GM18868 (cell line): ENCODE results near the gene LRMDA.

Experiments used
- ATAC-seq: cut with Tn5 transposase; IDR thresholded peaks from one replicate; pipeline ENCODE4 v1.9.1; 2021; ENCODE audit warnings: mild to moderate bottlenecking, moderate library complexity; ENCODE audit not compliant: unreplicated experiment

Gene LRMDA

DNA sequence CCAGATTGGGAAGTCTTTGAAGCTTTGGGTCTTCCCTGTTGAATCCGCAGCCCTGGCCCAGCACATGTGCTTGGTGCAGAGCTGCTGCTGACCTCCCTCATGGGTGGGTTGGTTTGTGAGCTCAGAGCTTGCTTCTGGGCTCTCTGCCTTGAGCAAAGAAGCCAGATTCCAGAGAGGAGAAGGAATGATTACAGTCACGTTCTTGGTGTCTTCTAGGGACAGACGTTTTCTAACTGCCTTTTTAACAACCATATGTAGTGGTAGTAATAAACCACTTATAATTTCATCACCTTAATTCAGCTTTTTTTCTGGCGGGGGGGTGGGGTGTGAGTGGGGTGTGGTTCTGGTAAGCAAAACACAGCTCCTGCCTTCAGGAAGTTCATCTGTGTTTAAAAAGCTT, 39.5 kb downstream of the LRMDA start:
- ATAC-seq: no peak

DNA sequence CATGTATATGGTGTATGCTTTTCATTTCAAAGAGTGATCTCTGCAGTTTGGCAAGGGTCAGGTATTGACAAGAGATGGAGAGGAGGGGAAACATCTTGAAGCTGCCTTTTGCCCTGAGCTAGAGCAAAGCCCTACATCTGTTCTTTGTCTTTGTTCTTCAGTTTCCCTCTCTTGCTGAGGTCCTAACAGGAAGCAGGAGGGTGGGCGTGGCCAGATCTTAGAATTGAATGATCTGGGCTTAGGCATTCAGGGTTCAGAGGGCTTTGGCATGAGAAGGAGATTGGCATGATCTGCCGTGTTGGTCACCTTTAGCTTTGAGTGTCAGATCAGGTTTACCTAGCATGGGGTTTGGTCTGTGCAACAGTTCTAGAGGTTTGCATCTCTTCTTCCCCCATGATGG, 41.3 kb downstream of the LRMDA start:
- no peak for ATAC-seq

DNA sequence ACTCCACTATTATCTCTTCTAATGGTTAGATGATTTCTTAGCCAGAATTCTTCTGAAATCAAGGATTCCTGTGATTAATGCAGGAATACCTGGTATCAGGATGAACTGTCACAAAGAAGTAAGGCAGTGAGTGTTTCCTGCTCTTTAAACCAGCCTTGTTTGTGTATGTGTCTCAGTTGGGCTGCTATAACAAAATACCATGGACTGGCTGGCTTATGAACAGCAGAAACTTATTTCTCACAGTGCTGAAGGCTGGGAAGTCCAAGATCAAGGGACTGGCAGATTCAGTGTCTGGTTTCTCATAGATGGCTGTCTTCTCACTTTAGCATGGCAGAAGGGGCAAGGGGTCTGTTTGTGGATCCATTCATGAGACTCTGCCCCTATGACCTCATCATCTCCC, 42.7 kb downstream of the LRMDA start:
- ATAC-seq: no peak

DNA sequence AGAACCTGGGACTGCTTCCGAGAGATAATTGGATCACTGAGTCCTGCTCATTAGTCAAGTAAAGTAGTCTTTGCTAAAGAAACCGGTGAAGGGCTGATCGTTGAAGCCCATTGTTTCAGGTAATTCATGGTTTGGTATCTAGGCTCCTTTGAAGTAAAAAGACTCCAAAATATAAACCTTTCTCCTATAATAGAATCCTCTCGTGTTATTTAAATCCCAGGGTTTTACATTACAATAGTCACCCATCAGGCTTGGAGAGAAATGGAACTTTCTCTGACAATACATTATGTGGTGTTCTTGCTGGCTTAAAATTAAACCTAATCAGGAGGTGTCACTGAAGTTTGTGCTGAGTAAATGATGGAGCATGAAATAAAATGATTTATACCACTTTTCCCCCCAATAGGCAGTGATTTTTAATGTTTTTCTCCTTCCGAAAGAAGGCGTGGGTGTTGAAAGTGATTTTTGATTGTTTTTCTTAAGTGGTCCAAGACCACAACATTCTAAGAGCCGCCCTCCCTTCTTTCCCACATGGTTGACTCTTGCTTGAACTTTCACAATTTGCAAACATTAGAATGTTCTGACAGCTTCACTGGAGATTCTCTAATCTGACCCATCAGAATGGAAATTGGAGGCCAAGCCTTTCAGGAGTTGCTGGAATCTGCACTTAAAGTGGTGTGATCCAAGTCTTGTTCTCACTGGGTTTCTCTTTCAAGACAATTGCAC, 44.2 kb downstream of the LRMDA start:
- ATAC-seq: no peak

DNA sequence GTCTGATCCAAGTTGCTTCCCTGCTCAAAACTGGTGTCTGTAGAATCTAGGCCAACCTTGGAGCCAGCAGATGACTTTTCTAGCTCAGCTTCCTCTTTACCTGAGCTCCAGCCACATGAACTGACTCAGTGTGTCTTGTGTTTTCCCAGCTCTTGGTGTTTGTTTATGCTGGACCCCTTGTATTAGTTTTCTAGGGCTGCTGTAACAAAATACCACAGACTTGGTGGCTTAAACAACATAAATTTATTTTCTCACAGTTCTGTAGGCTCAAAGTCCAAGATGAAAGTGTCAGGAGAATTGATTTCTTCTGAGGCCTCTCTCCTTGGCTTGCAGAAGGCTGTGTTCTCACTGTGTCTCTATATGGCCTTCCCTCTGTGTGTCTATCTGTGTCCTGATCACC, 45.1 kb downstream of the LRMDA start:
- no peak for ATAC-seq

DNA sequence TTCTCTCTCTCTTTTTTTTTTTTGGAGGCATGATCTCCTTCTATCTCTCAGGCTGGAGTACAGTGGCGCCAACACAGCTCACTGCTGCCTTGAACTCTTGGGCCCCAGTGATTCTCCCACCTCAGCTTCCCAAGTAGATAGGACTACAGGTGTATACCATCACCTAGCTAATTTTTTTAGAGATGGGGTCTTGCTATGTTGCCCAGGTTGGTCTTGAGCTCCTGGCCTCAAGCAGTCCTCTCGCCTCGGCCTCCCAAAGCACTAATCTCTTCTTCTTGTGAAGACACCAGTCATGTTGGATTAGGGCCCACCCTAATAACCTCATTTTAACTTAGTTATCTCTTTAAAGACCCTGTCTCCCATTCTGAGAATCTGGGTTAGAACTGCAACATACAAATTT, 45.6 kb downstream of the LRMDA start:
- ATAC-seq: no peak

DNA sequence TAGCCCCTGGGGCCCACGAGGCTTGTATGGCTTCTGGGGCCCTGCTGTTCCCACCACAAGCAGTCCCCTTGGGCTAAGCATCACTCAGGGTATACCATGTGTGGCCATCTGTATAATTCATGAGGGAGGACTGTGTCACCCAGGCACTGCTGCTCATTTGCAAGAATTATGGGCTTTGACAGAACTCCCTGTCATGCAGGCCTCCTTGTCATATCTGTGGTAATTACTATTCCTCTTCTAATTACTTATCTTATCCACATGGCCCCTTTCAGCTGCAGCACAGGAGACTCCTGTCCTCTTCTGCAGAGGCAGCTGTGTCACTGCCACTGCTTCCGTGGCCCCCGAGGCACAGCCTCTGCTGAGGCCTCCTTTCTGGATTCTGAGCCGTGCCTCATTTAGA, 46.3 kb downstream of the LRMDA start:
- ATAC-seq: no peak

DNA sequence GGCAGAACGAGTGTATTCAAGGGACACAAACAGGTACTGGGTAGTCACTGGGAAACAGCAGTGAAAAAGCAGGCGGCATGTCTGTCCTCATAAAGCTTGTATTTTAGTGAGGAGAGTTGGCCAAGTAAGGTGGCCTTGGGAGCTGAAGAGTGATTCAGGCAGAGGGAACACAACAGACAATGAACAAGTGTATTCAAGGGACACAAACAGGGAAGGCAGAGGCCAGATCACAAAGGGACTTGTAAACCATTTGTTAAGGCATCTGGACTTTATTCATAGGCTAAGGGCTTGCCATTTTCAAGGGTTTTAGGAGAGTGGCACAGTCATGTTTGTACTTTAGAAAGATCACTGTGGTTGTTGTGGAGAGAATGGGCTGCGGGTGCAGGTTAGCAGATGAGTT, 49.0 kb downstream of the LRMDA start:
- ATAC-seq: no peak

DNA sequence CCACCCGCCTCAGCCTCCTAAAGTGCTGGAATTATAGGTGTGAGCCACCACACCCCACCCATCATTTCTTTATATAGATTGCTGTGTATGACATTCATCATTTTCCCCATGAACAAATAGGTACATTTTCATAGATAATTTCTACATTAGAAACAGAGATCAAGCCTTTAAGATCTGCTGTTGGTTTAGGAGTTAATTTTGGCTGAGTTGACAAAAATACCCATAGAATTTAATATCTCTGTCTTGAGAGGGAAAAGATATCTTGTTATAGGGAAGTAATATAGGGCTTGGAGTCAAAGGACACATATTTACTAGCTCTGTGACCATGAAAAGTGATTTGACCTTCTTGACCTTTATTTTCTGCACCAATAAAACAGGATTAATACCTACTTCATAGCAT, 51.8 kb downstream of the LRMDA start:
- ATAC-seq: no peak

DNA sequence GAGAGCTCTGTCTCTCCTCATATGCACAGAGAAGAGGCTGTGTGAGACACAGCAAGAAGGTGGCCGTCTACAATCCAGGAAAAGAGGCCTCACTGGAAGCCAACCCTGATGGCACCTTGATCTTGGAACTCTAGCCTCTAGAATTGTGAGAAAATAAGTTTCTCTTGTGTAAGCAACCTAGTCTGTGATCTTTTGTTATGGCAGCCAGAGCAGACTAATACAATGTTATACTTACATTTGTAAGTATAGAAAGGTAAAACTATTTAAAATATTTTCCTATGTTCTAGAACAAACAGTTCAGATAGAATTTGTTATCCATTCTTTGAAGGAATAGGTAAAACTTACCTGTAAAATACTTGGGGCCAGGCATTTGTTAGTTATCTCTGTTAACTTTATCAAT, 53.3 kb downstream of the LRMDA start:
- ATAC-seq: no peak

DNA sequence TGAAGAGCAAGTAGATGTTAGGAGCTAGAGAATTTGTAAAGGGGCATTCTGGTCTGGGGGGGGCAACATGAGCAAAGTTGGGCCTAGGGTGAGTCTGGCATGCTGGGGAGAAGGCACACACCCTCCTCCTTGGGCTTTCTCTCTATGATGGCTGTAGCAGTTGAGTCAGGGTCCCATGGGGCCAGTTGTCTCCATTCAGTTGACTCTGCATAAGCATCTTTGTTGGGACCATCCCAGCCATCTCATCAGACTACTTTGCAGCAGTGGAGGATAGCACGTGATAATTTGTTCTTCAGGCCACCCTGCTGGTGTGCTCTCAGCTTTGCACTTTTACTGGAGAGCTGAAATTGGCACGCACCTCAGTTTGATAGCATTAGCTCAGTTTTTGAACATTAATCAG, 55.2 kb downstream of the LRMDA start:
- ATAC-seq: no peak

DNA sequence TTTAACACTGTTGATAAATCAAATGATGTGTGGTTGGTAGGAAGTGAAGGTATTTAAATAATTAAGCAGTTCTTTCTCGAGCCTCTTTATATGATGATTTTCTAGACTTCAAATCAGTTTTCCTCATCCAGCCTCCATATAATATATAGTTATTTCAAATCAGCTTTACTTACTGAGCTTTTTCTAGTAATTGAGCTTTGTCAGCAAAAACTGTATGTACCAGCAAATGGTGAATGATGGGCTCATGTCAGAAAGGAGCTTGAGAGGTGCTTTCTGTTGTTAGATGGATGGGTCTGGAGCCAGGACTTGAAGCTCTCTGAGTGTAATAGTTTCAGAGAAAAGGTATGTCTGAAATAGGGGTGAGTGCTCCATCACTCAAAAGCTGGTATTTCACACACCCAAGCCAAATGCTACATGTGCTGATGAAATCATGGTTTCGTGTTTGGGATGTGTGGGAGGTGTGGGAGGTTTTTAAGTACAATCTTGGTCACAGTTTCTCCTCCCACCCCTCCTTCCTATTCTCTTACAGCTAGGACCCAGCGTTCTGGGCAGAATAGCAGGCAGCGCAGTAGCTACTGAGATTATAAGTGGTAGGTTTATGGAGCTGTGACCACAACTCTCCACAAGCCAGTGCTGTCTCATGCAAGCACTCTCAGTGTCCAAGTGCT, 55.8 kb downstream of the LRMDA start:
- no peak for ATAC-seq

DNA sequence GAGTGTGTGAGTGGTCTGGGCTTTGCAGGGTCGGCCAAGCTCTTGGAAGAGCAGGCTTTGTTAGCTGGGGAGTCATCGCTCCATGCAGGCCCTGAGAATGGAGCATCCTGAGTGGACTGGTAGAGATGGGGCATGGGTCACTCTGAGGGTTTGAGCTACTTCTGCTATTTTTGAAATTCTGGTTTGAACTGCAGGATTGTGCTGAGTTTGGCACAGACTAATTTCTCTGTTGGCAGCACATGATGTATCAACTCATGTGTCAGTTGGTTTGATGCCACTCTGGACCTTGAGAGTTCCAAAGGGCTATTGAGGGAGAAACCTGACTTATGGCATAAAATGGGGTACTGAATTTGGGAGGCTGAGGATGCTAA, 56.3 kb downstream of the LRMDA start:
- no peak for ATAC-seq

DNA sequence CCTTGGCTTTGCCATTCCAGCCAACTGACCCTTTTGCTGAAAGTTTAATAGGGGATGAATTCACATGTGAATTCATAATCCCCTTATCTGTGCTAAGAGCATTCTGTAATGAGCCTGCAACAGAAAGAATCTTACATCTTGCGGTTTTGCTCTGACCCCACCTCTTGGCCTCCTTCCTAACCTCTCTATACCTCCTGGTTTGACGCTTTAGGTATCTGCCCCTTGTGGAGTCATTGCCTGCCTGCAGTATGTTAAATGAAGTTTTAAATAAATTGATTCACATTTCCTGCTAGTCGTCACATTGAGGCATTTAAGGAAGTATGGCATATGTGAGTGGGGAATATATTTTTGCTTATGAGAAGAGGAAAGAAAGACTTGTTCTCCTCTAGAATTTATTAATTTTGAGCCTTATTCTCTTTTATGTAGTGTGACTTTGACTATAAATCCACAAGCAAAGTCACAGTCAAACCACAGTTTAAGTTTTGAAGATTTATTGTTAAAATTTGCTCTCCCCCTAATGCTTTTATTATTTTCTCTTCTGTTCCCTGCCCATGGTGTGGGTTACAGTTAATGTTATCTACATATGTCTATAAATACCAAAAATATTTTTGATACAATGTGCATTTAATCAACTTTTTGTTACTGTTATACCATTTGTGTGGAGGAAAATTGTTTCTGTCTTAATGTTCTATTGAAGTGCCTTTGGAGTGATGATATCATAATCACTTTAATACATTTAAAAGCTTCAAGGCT, 60.9 kb downstream of the LRMDA start:
- no peak for ATAC-seq

DNA sequence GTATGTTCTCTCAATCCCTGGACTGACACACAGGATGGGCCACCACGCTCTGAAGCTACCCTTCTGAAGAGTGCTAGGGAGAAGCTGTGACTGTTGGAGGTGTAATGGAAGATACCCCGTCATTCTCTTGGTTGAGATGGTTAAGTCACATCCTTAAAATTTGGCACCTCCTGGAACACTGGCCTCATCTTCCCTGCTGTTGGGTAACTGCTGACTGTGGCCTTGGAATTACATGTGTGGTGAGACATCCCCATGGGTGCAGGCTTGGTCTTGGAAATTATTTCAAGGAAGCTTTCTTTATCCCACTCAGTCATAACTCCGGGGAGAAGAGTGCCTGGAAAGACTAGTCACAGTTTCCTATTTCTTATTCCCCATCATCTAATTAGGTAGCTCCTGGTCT, 62.0 kb downstream of the LRMDA start:
- no peak for ATAC-seq

DNA sequence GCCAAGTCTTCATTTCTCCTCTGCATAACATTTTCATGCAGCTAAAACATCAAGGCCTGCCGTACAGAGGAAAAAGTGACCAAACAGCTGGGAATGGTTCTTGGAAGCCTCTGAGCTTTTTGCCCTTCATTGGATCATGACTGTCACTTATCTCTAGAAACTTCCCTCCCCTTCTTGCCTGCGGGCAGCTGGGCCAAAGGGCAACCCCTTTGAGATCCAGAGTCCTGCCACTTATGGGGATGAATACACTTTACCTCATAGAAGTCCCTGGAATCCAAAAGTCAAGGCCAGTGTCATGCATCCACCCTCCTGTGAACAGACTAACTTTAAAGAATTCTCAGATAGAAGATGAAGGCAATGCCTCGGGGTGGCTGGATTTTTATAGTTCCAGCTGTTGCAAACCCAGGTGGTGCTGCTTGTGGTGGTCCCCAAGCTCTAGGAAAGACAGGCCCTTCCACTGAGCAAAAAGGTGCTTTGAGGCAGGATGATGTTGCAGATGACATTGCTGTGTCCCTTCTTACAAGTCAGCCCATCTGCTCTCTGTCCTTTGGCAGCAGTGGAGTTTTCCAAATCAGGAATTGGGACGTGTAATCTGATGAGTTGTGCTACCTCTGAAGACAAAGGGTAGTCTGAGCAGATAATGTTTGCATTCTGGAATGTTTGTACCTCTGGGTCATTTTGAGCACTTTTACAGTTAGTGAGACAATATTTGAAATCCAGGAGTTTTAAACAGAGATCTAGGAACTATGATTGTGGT, 64.2 kb downstream of the LRMDA start:
- no peak for ATAC-seq

DNA sequence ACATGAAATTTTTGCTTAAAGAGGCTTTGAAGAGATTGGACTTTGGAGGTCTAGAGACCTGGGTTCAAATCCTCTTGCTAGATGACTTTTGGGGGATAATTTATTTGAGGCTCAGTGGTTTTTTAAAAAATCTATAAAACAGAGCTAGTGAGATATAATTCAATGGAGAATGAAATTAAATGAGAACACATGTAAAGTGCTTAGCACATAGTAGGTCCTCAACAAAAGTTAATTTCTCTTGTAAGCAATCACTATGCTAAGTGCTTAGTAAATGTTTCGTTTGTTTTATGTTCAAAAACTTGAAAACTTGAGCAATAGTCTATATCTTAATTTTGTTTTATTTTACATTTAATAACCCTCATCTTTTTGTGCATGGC, 64.8 kb downstream of the LRMDA start:
- ATAC-seq: no peak

DNA sequence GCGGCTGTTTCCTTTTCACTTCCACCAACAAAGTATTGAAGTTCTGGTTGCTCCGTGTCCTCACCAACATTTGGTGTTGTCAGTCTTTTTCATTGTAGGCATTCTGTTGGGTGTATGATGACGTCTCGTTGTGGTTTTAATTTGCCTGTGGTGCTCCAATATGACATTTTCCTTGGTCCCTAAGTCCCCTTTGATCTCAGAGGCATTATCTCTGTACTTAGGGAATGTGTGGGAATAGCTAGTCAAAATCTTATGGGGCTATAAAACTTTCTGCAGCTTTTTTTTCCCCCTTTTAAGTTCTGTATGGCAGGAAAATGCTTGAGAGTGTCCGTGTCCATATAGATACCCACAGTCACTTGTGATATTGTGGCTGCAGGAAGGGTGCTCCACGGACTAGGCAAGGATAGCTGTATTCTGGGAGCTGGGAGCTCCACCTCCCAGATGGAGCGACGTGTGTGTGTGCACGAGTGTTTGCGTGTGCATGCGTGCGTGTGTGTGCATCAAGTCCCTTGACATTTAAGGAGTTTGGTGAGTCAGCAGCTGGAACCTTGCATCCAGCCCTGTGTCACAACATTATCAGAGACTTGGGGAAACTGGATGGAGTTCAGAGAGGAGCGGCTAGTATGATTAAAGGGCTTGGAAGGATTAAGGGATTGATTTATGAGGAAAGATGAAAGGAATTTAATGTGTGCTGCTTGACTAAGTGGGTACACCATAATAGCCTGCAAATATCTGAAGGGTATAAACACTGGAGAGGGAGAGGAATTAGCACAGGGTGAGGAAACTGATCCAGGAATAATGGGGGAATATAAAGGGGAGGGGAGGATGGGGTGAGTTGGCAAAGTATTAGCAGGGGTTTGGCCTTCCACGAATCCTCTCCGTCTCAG, 66.8 kb downstream of the LRMDA start:
- no peak for ATAC-seq

DNA sequence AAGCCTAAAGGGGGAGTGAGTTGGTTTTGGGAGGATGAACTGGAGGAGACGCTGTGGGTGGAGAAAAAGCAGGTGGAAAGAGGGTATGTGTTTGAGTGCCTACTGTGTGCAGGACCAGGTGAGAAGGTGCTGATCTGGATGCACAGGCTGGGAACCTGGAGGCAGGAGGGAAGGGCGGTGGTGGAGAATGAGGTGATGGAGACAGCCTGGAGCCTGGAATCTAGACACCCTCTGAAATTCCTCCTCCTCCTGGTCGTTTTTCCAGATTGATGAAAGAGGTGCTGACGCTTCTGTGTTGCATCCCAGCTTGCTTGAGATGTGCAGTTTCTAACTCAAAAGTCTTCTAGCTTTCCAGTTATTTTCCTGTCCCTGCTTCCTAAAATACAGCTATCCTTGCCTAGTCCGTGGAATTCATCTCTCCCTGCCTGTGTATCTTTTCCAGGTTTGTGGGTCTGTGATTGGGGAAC, 67.5 kb downstream of the LRMDA start:
- ATAC-seq: no peak

DNA sequence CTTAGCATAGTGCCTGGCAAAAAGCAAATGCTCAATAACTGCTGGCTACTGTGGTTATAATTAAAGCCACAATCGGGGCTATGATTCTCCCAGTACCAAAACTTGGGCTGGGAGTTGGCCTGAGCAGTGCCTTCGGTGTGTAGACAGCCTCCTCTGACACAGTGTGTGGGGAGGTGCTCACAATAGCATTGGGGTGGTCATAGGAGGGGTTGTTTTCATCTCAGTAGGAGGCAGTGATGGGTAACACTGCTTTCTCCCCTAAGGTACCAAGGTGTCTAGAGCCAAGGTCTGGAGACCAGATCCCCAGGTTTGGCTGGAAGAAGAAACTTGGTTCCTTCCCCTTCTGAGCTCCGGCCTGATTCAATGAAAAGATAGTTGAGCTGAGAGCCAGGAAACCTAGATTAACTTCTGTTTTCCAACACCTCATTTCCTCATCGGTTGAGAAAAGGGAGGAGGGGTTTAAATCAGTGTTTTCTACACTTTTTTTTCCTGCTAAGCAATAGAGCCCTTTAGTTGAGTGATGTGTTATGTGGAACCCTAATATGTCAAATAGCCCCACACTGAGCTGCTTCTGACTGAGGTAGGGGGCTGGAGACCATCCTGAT, 68.2 kb downstream of the LRMDA start:
- ATAC-seq: no peak
